H9 (cell line): ENCODE results near the gene FGFR4. TPM values are rescaled to one million over a fixed set of nuclear protein-coding genes. Genes with fewer than 3 reads are reported as not detected.

Experiments used
- DNase-seq: peaks from one replicate; pipeline ENCODE4 v3.0.0-alpha.2; 2017
- H2AFZ ChIP-seq: one replicate; pipeline ENCODE4 v1.6.1; 2013; ENCODE audit warnings: mild to moderate bottlenecking, low read length, control low read depth, moderate library complexity
- H2AK5ac ChIP-seq: 2 replicates; pipeline ENCODE4 v1.6.1; 2013; ENCODE audit warnings: low read length, control low read depth, mixed read lengths; ENCODE audit not compliant: insufficient read length
- H2BK120ac ChIP-seq: one replicate; pipeline ENCODE4 v1.6.1; 2013; ENCODE audit warnings: low read depth, mild to moderate bottlenecking, low read length, control low read depth, inconsistent platforms; ENCODE audit not compliant: poor library complexity, severe bottlenecking
- H2BK12ac ChIP-seq: 2 replicates; pipeline ENCODE4 v1.6.1; 2013; ENCODE audit warnings: low read length, control low read depth, mixed read lengths, low read depth; ENCODE audit not compliant: insufficient read length
- H2BK15ac ChIP-seq: 2 replicates; pipeline ENCODE4 v1.6.1; 2013; ENCODE audit warnings: low read depth, low read length, control low read depth
- H2BK20ac ChIP-seq: one replicate; pipeline ENCODE4 v1.6.1; 2013; ENCODE audit warnings: low read depth, mild to moderate bottlenecking, low read length, control low read depth, inconsistent platforms; ENCODE audit not compliant: poor library complexity, severe bottlenecking
- H2BK5ac ChIP-seq: 2 replicates; pipeline ENCODE4 v1.6.1; 2013; ENCODE audit warnings: low read length, control low read depth, mixed read lengths; ENCODE audit not compliant: insufficient read length
- H3K14ac ChIP-seq: 2 replicates; pipeline ENCODE4 v1.6.1; 2013; ENCODE audit warnings: low read length, control low read depth; ENCODE audit not compliant: insufficient read depth
- H3K18ac ChIP-seq: 2 replicates; pipeline ENCODE4 v1.6.1; 2013; ENCODE audit warnings: low read depth, mild to moderate bottlenecking, mixed read lengths, low read length, control low read depth; ENCODE audit not compliant: insufficient read length
- H3K23ac ChIP-seq: 2 replicates; pipeline ENCODE4 v1.6.1; 2013; ENCODE audit warnings: low read length, control low read depth, mixed read lengths, low read depth; ENCODE audit not compliant: insufficient read length
- H3K23me2 ChIP-seq: 2 replicates; pipeline ENCODE4 v1.6.1; 2013; ENCODE audit warnings: low read depth, mild to moderate bottlenecking, mixed read lengths, low read length, control low read depth; ENCODE audit not compliant: insufficient read length, poor library complexity, severe bottlenecking
- H3K27ac ChIP-seq: 2 replicates; pipeline ENCODE4 v1.5.1; 2013; ENCODE audit warnings: low read length, control low read depth, mixed read lengths, low read depth; ENCODE audit not compliant: insufficient read length
- H3K27me3 ChIP-seq: 2 replicates; pipeline ENCODE4 v1.6.1; 2013; ENCODE audit warnings: low read length, control low read depth, inconsistent platforms; ENCODE audit not compliant: insufficient read depth
- H3K4ac ChIP-seq: 2 replicates; pipeline ENCODE4 v1.6.1; 2013; ENCODE audit warnings: low read depth, mild to moderate bottlenecking, control low read depth, inconsistent platforms, low read length, moderate library complexity
- H3K4me1 ChIP-seq: 2 replicates; pipeline ENCODE4 v1.6.1; 2013; ENCODE audit warnings: low read length, control low read depth, inconsistent platforms; ENCODE audit not compliant: insufficient read depth
- H3K4me2 ChIP-seq: 2 replicates; pipeline ENCODE4 v1.6.1; 2013; ENCODE audit warnings: low read length, control low read depth, mixed read lengths; ENCODE audit not compliant: insufficient read length, insufficient read depth
- H3K56ac ChIP-seq: 2 replicates; pipeline ENCODE4 v1.6.1; 2013; ENCODE audit warnings: low read depth, mild to moderate bottlenecking, mixed read lengths, low read length, control low read depth; ENCODE audit not compliant: insufficient read length
- H3K79me1 ChIP-seq: 2 replicates; pipeline ENCODE4 v1.6.1; 2013; ENCODE audit warnings: low read depth, mild to moderate bottlenecking, moderate library complexity, low read length, control low read depth, inconsistent platforms; ENCODE audit not compliant: insufficient read depth, poor library complexity, severe bottlenecking
- H3K79me2 ChIP-seq: 2 replicates; pipeline ENCODE4 v1.6.1; 2013; ENCODE audit warnings: low read length, control low read depth, inconsistent platforms; ENCODE audit not compliant: insufficient read depth
- H3K9ac ChIP-seq: 2 replicates; pipeline ENCODE4 v1.6.1; 2013; ENCODE audit warnings: low read length, control low read depth, mixed read lengths; ENCODE audit not compliant: insufficient read length; ENCODE audit errors: extremely low read depth
- H3K9me3 ChIP-seq: one replicate; pipeline ENCODE4 v1.6.1; 2013; ENCODE audit warnings: low read depth, low read length, inconsistent platforms; ENCODE audit not compliant: control insufficient read depth
- H3T11ph ChIP-seq: one replicate; pipeline ENCODE4 v1.6.1; 2013; ENCODE audit warnings: mild to moderate bottlenecking, low read length, control low read depth, inconsistent platforms
- H4K20me1 ChIP-seq: one replicate; pipeline ENCODE4 v1.6.1; 2013; ENCODE audit not compliant: control insufficient read depth, insufficient read length, insufficient read depth
- H4K5ac ChIP-seq: 2 replicates; pipeline ENCODE4 v1.6.1; 2013; ENCODE audit warnings: low read depth, mild to moderate bottlenecking, mixed read lengths, low read length, control low read depth; ENCODE audit not compliant: insufficient read length
- H4K8ac ChIP-seq: replicated peaks from 2 replicates; pipeline ENCODE4 v1.6.1; 2013; ENCODE audit warnings: low read length, control low read depth, mixed read lengths, low read depth; ENCODE audit not compliant: insufficient read length
- H4K91ac ChIP-seq: 2 replicates; pipeline ENCODE4 v1.6.1; 2013; ENCODE audit warnings: low read depth, mild to moderate bottlenecking, moderate library complexity, mixed read lengths, low read length, control low read depth; ENCODE audit not compliant: insufficient read length
- H3K27ac Mint-ChIP-seq, 3 experiments: 2 replicates in 2 of 3; 3 replicates in 1 of 3; pipeline ENCODE4 v1.8.0; 2020 to 2021; ENCODE audit warnings: mixed read lengths in 3 of 3, mild to moderate bottlenecking in 1 of 3, moderate library complexity in 1 of 3
- H3K27me3 Mint-ChIP-seq: 2 replicates; pipeline ENCODE4 v1.8.0; 2021; ENCODE audit warnings: low read depth, mild to moderate bottlenecking, moderate library complexity, mixed read lengths
- H3K36me3 Mint-ChIP-seq, 3 experiments: 2 replicates in 2 of 3; 3 replicates in 1 of 3; pipeline ENCODE4 v1.8.0; 2020 to 2021; ENCODE audit warnings: low read depth in 3 of 3, mixed read lengths in 3 of 3; ENCODE audit not compliant: insufficient read depth in 1 of 3
- H3K4me1 Mint-ChIP-seq, 2 experiments: 2 replicates each; pipeline ENCODE4 v1.8.0; 2020; ENCODE audit warnings: mixed read lengths in 2 of 2
- H3K4me3 Mint-ChIP-seq, 2 experiments: 2 replicates in 1 of 2; 3 replicates in 1 of 2; pipeline ENCODE4 v1.8.0; 2020 to 2021; ENCODE audit warnings: mild to moderate bottlenecking in 2 of 2, mixed read lengths in 2 of 2, moderate library complexity in 1 of 2
- H3K9me3 Mint-ChIP-seq, 2 experiments: 2 replicates in 1 of 2; 3 replicates in 1 of 2; pipeline ENCODE4 v1.8.0; 2020; ENCODE audit warnings: mild to moderate bottlenecking in 2 of 2, mixed read lengths in 2 of 2, moderate library complexity in 1 of 2
- WGBS: extraction: QIAGEN DNeasy Blood & Tissue Kit; methylation state at CpG from one replicate; pipeline ENCODE4 v1.1.7; 2013; ENCODE audit warnings: missing lambda C conversion rate, low lambda C conversion rate, mixed read lengths; ENCODE audit not compliant: insufficient read length; ENCODE audit errors: extremely low coverage; 5-methylcytosine and 5-hydroxymethylcytosine counted together
- total RNA-seq: library from RNA; stranded (reverse); gene quantifications from 2 replicates; pipeline ENCODE4 v1.2.1, GENCODE V29; 2021
- TF ChIP-seq, protein P1 (sequence below): fragments of 200-600 bp; sonication (generic); conservative IDR thresholded peaks from 3 replicates; pipeline ENCODE4 v1.8.0; 2021; ENCODE audit warnings: antibody characterized with exemption, mild to moderate bottlenecking

Gene FGFR4
- total RNA-seq, 1 experiment from 2014 or later, result 52.8 TPM

DNA sequence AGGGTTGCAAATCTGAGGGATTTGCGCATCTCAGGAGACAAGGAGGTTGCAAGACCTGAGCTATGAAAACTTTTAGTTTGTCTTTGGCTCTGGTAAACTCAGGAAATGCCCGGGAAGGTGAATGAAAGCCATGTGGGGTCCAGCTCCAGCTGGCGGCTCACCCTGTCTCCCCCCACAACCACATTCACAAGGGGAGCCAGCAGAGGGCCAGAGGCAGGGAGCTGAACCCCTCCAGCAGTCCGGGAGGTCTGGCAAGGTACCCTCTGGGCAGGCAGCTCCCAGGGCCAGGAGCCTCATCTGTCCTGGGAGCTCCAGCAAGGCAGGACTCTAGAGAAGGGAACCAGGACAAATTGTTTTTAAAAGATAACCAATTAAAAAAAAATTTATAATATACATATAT is 2.5 kb upstream of the FGFR4 start:
- no peak overlapping the region for H4K5ac ChIP-seq
- H2BK15ac ChIP-seq, result no peak overlapping the region
- no peak overlapping the region for H3K18ac ChIP-seq
- no peak overlapping the region for H2BK120ac ChIP-seq
- Mint-ChIP-seq H3K9me3 (no peaks in the 10 kb centered on the region; a peak in 1 of 5 replicates), H3K27ac (0 out of 7 replicates have a peak overlapping the region, but pooled peaks of 1 of the 3 experiments have one; percentile 2), H3K27me3 (no peaks in the 10 kb centered on the region; the same call in 1 of the 2 replicates), H3K36me3 (peaks cover 7 to 9% (median 9%) of the 10 kb centered on the region in 3 experiments; a peak in 5 of 7 replicates), H3K4me3 (no peak overlapping the region), H3K4me1 (peaks cover 30 to 31% of the 10 kb centered on the region in 2 experiments)
- H4K91ac ChIP-seq, result no peak overlapping the region
- no peak overlapping the region for H2BK12ac ChIP-seq
- no peak overlapping the region for H3K4ac ChIP-seq
- DNase-seq, result peak; percentile 34
- TF ChIP-seq, protein P1, sequence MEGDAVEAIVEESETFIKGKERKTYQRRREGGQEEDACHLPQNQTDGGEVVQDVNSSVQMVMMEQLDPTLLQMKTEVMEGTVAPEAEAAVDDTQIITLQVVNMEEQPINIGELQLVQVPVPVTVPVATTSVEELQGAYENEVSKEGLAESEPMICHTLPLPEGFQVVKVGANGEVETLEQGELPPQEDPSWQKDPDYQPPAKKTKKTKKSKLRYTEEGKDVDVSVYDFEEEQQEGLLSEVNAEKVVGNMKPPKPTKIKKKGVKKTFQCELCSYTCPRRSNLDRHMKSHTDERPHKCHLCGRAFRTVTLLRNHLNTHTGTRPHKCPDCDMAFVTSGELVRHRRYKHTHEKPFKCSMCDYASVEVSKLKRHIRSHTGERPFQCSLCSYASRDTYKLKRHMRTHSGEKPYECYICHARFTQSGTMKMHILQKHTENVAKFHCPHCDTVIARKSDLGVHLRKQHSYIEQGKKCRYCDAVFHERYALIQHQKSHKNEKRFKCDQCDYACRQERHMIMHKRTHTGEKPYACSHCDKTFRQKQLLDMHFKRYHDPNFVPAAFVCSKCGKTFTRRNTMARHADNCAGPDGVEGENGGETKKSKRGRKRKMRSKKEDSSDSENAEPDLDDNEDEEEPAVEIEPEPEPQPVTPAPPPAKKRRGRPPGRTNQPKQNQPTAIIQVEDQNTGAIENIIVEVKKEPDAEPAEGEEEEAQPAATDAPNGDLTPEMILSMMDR, result no peak
- H4K8ac ChIP-seq, result no peak overlapping the region
- H3T11ph ChIP-seq, result no peak overlapping the region
- H3K23ac ChIP-seq, result no peak overlapping the region
- no peak overlapping the region for H3K4me2 ChIP-seq
- H3K56ac ChIP-seq, result no peak overlapping the region
- no peak overlapping the region for H2BK20ac ChIP-seq
- H3K79me1 ChIP-seq, result no peaks in the 10 kb centered on the region
- H3K27me3 ChIP-seq, result no peaks in the 10 kb centered on the region
- no peaks in the 10 kb centered on the region for H3K9me3 ChIP-seq
- H3K23me2 ChIP-seq, result no peaks in the 10 kb centered on the region
- no peak overlapping the region for H2AFZ ChIP-seq
- no peak overlapping the region for H3K14ac ChIP-seq
- H3K4me1 ChIP-seq, result peaks cover 8% of the 10 kb centered on the region
- no peak overlapping the region for H3K27ac ChIP-seq
- no peak overlapping the region for H2AK5ac ChIP-seq
- WGBS, result no CpG with 5 or more reads among the region's 4 CpGs
- no peaks in the 10 kb centered on the region for H4K20me1 ChIP-seq
- H3K9ac ChIP-seq, result peak overlapping the region; percentile 41
- H3K79me2 ChIP-seq, result peaks cover 4% of the 10 kb centered on the region; the same call in 1 of the 2 replicates
- no peak overlapping the region for H2BK5ac ChIP-seq
